MM.1S (cell line): ENCODE measurements around the gene CACNA1E.

Experiments used
- DNase-seq: peaks from one replicate; pipeline ENCODE4 v3.0.0-alpha.2; 2015
- H2AFZ ChIP-seq: fragments of 300-600 bp; sonication (generic); 2 replicates; pipeline ENCODE4 v1.6.0; 2016; ENCODE audit warnings: antibody characterized with exemption, low read length
- H3F3A ChIP-seq: fragments of 300-600 bp; sonication (generic); 2 replicates; pipeline ENCODE4 v1.6.1; 2016; ENCODE audit warnings: mild to moderate bottlenecking, antibody characterized with exemption, low read length, moderate library complexity, mixed read lengths; ENCODE audit not compliant: insufficient read depth
- H3K27ac ChIP-seq: fragments of 300-600 bp; sonication (generic); 2 replicates; pipeline ENCODE4 v1.5.1; 2016; ENCODE audit warnings: mild to moderate bottlenecking, low read length
- H3K27me3 ChIP-seq: fragments of 300-600 bp; sonication (generic); replicated peaks from 2 replicates; pipeline ENCODE4 v1.6.0; 2016; ENCODE audit warnings: low read length; ENCODE audit not compliant: insufficient read depth
- H3K36me3 ChIP-seq: fragments of 300-600 bp; sonication (generic); replicated peaks from 2 replicates; pipeline ENCODE4 v1.6.1; 2016; ENCODE audit warnings: mild to moderate bottlenecking, low read length, mixed read lengths; ENCODE audit not compliant: insufficient read depth
- H3K4me1 ChIP-seq: fragments of 300-600 bp; sonication (generic); 2 replicates; pipeline ENCODE4 v1.6.1; 2016; ENCODE audit warnings: low read length, mixed read lengths
- H3K4me2 ChIP-seq: fragments of 300-600 bp; sonication (generic); 2 replicates; pipeline ENCODE4 v1.6.0; 2016; ENCODE audit warnings: low read depth, low read length
- H3K4me3 ChIP-seq: fragments of 300-600 bp; sonication (generic); 2 replicates; pipeline ENCODE4 v1.5.1; 2016; ENCODE audit warnings: low read length, mixed read lengths
- H3K79me2 ChIP-seq: fragments of 300-600 bp; sonication (generic); 2 replicates; pipeline ENCODE4 v1.6.1; 2016; ENCODE audit warnings: mixed run types, low read length, mixed read lengths
- H3K9ac ChIP-seq: fragments of 300-600 bp; sonication (generic); 2 replicates; pipeline ENCODE4 v1.6.1; 2016; ENCODE audit warnings: low read length, mixed read lengths
- H3K9me2 ChIP-seq: fragments of 300-600 bp; sonication (generic); replicated peaks from 2 replicates; pipeline ENCODE4 v1.6.1; 2016; ENCODE audit warnings: mild to moderate bottlenecking, low read length, mixed read lengths; ENCODE audit not compliant: insufficient read depth
- H3K9me3 ChIP-seq: fragments of 300-600 bp; sonication (generic); replicated peaks from 2 replicates; pipeline ENCODE4 v1.6.1; 2016; ENCODE audit warnings: mild to moderate bottlenecking, low read length, mixed read lengths; ENCODE audit not compliant: insufficient read depth
- H4K20me1 ChIP-seq: fragments of 300-600 bp; sonication (generic); 2 replicates; pipeline ENCODE4 v1.6.1; 2016; ENCODE audit warnings: mild to moderate bottlenecking, low read length, moderate library complexity, mixed read lengths; ENCODE audit not compliant: insufficient read depth
- CTCF ChIP-seq: fragments of 300-600 bp; sonication (generic); IDR thresholded peaks from 2 replicates; pipeline ENCODE4 v1.5.1; 2016; ENCODE audit warnings: antibody characterized with exemption, low read length, mixed read lengths
- EZH2 ChIP-seq: fragments of 300-600 bp; sonication (generic); optimal IDR thresholded peaks from 2 replicates; pipeline ENCODE3; 2017; ENCODE audit warnings: low read depth, mild to moderate bottlenecking, antibody characterized with exemption, low read length, mixed read lengths
- EZH2phosphoT487 ChIP-seq: fragments of 300-600 bp; sonication (generic); IDR thresholded peaks from 2 replicates; pipeline ENCODE4 v1.6.1; 2018; ENCODE audit warnings: antibody characterized with exemption, low read length

The CACNA1E gene

GRCh38 chr1:181646710-181647109 is 163.4 kb downstream of the CACNA1E start:
- no peak overlapping the region for H3K27ac ChIP-seq
- no peaks in the 10 kb centered on the region for H3K9me3 ChIP-seq
- H3K9me2 ChIP-seq = no peaks in the 10 kb centered on the region
- DNase-seq = no peak
- H3K79me2 ChIP-seq = no peaks in the 10 kb centered on the region
- H3F3A ChIP-seq = no peaks in the 10 kb centered on the region
- H3K4me3 ChIP-seq = no peak overlapping the region
- TF ChIP-seq EZH2 (no peak), EZH2phosphoT487 (no peak), CTCF (no peak)
- no peaks in the 10 kb centered on the region for H3K27me3 ChIP-seq
- H3K36me3 ChIP-seq = no peaks in the 10 kb centered on the region
- H3K4me1 ChIP-seq = no peaks in the 10 kb centered on the region
- H3K4me2 ChIP-seq = no peak overlapping the region
- no peak overlapping the region for H2AFZ ChIP-seq
- H4K20me1 ChIP-seq = no peaks in the 10 kb centered on the region
- H3K9ac ChIP-seq = no peak overlapping the region

- H3K36me3 ChIP-seq = no peaks in the 10 kb centered on the region
- H2AFZ ChIP-seq = no peak overlapping the region
- no peak overlapping the region for H3K27ac ChIP-seq
- no peaks in the 10 kb centered on the region for H3K27me3 ChIP-seq
- no peak overlapping the region for H3K4me2 ChIP-seq
- H4K20me1 ChIP-seq = no peaks in the 10 kb centered on the region
- H3K9ac ChIP-seq = no peak overlapping the region
- no peak overlapping the region for H3K4me3 ChIP-seq
- H3K9me3 ChIP-seq = no peaks in the 10 kb centered on the region
- H3K79me2 ChIP-seq = no peaks in the 10 kb centered on the region
- H3K4me1 ChIP-seq = no peaks in the 10 kb centered on the region
- no peak for DNase-seq
- H3K9me2 ChIP-seq = no peaks in the 10 kb centered on the region
- no peaks in the 10 kb centered on the region for H3F3A ChIP-seq
- TF ChIP-seq EZH2 (no peak), EZH2phosphoT487 (no peak), CTCF (no peak)
Observed at GRCh38 chr1:181647314-181648035, 164.2 kb downstream of the CACNA1E start.

DNA sequence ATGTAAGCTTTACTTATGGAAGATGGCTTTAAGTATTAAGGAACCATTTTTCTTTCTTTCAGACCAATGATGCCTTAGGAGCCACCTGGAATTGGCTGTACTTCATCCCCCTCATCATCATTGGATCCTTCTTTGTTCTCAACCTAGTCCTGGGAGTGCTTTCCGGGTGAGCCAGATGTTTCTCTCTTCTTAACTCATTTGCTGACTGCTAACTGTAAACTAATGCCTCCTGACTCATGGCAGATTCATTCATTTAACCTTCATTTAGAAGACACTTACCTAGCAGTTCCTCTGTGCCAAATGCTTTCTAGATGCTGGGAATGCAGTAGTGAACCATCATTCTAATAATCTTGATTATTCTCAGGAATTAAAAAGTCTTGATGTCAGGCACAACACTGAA is 168.0 kb downstream of the CACNA1E start:
- Histone ChIP-seq H3K4me3 (no peak overlapping the region), H3K27me3 (no peaks in the 10 kb centered on the region), H3K9ac (no peak overlapping the region), H3F3A (no peaks in the 10 kb centered on the region), H4K20me1 (no peaks in the 10 kb centered on the region), H3K4me2 (no peak overlapping the region), H3K36me3 (no peaks in the 10 kb centered on the region), H3K9me3 (no peaks in the 10 kb centered on the region), H3K9me2 (no peaks in the 10 kb centered on the region), H3K27ac (no peak overlapping the region), H2AFZ (no peak overlapping the region), H3K4me1 (no peaks in the 10 kb centered on the region), H3K79me2 (no peaks in the 10 kb centered on the region)
- no peak for DNase-seq
- TF ChIP-seq EZH2 = no peak
- no peak for TF ChIP-seq EZH2phosphoT487
- no peak for TF ChIP-seq CTCF
